ENCODE measurements around the gene ACSS1.

The ACSS1 gene

GRCh38 chr20:25076731-25077609 lies 19.0 kb upstream of the ACSS1 start:
- peak overlapping the region; percentile 46 for H3K4me3 ChIP-seq (ENCODE audit: low read depth, low read length)
- H3K9me3 ChIP-seq (ENCODE audit: control insufficient read depth, insufficient read depth, low read length), result no peaks in the 10 kb centered on the region
- no peak overlapping the region for H3K9ac ChIP-seq (ENCODE audit: low read depth, low read length)
- no peak overlapping the region for H3K27ac ChIP-seq (ENCODE audit: low read depth, low read length)
- peaks cover 68% of the 10 kb centered on the region for H3K27me3 ChIP-seq (ENCODE audit: control insufficient read depth, insufficient read depth, low read length)
- no peaks in the 10 kb centered on the region for H3K36me3 ChIP-seq (ENCODE audit: control insufficient read depth, insufficient read depth, low read length)
- peaks cover 3% of the 10 kb centered on the region for H3K4me1 ChIP-seq (ENCODE audit: control insufficient read depth, insufficient read depth, low read length)

- Histone ChIP-seq H3K9me3 (ENCODE audit: control insufficient read depth, insufficient read depth, low read length) (no peaks in the 10 kb centered on the region), H3K4me3 (ENCODE audit: low read depth, low read length) (no peak overlapping the region), H3K9ac (ENCODE audit: low read depth, low read length) (no peak overlapping the region), H3K36me3 (ENCODE audit: control insufficient read depth, insufficient read depth, low read length) (no peaks in the 10 kb centered on the region), H3K27ac (ENCODE audit: low read depth, low read length) (no peak overlapping the region), H3K27me3 (ENCODE audit: control insufficient read depth, insufficient read depth, low read length) (peaks cover 68% of the 10 kb centered on the region), H3K4me1 (ENCODE audit: control insufficient read depth, insufficient read depth, low read length) (peaks cover 11% of the 10 kb centered on the region)
Observed at GRCh38 chr20:25076201-25076600, 18.3 kb upstream of the ACSS1 start.

GRCh38 chr20:25073544-25073943 lies 15.6 kb upstream of the ACSS1 start:
- H3K27me3 ChIP-seq (ENCODE audit: control insufficient read depth, insufficient read depth, low read length), result peaks cover 57% of the 10 kb centered on the region
- H3K4me1 ChIP-seq (ENCODE audit: control insufficient read depth, insufficient read depth, low read length), result peaks cover 12% of the 10 kb centered on the region
- no peaks in the 10 kb centered on the region for H3K9me3 ChIP-seq (ENCODE audit: control insufficient read depth, insufficient read depth, low read length)
- H3K9ac ChIP-seq (ENCODE audit: low read depth, low read length), result no peak overlapping the region
- H3K27ac ChIP-seq (ENCODE audit: low read depth, low read length), result no peak overlapping the region
- no peak overlapping the region for H3K4me3 ChIP-seq (ENCODE audit: low read depth, low read length)
- H3K36me3 ChIP-seq (ENCODE audit: control insufficient read depth, insufficient read depth, low read length), result no peaks in the 10 kb centered on the region

GRCh38 chr20:25072226-25072811 lies 14.4 kb upstream of the ACSS1 start:
- no peak overlapping the region for H3K9ac ChIP-seq (ENCODE audit: low read depth, low read length)
- H3K4me1 ChIP-seq (ENCODE audit: control insufficient read depth, insufficient read depth, low read length), result peaks cover 12% of the 10 kb centered on the region; the same call in 1 of the 2 replicates
- peaks cover 45% of the 10 kb centered on the region for H3K27me3 ChIP-seq (ENCODE audit: control insufficient read depth, insufficient read depth, low read length)

GRCh38 chr20:25071734-25072133 lies 13.8 kb upstream of the ACSS1 start:
- H3K4me1 ChIP-seq (ENCODE audit: control insufficient read depth, insufficient read depth, low read length), result peaks cover 12% of the 10 kb centered on the region; the same call in 1 of the 2 replicates
- peaks cover 39% of the 10 kb centered on the region for H3K27me3 ChIP-seq (ENCODE audit: control insufficient read depth, insufficient read depth, low read length)
- no peak overlapping the region for H3K9ac ChIP-seq (ENCODE audit: low read depth, low read length)
- no peak overlapping the region for H3K4me3 ChIP-seq (ENCODE audit: low read depth, low read length)
- no peaks in the 10 kb centered on the region for H3K9me3 ChIP-seq (ENCODE audit: control insufficient read depth, insufficient read depth, low read length)
- no peaks in the 10 kb centered on the region for H3K36me3 ChIP-seq (ENCODE audit: control insufficient read depth, insufficient read depth, low read length)
- H3K27ac ChIP-seq (ENCODE audit: low read depth, low read length), result no peak overlapping the region

More at GRCh38 chr20:25072226-25072811, 14.4 kb upstream of the ACSS1 start:
- Histone ChIP-seq H3K36me3 (ENCODE audit: control insufficient read depth, insufficient read depth, low read length) (no peaks in the 10 kb centered on the region), H3K9me3 (ENCODE audit: control insufficient read depth, insufficient read depth, low read length) (no peaks in the 10 kb centered on the region), H3K4me3 (ENCODE audit: low read depth, low read length) (no peak overlapping the region), H3K27ac (ENCODE audit: low read depth, low read length) (no peak overlapping the region)

- no peak overlapping the region for H3K9ac ChIP-seq (ENCODE audit: low read depth, low read length)
- no peak overlapping the region for H3K27ac ChIP-seq (ENCODE audit: low read depth, low read length)
- H3K36me3 ChIP-seq (ENCODE audit: control insufficient read depth, insufficient read depth, low read length), result no peaks in the 10 kb centered on the region
- no peaks in the 10 kb centered on the region for H3K9me3 ChIP-seq (ENCODE audit: control insufficient read depth, insufficient read depth, low read length)
- peaks cover 32% of the 10 kb centered on the region for H3K27me3 ChIP-seq (ENCODE audit: control insufficient read depth, insufficient read depth, low read length)
- peaks cover 12% of the 10 kb centered on the region; the same call in 1 of the 2 replicates for H3K4me1 ChIP-seq (ENCODE audit: control insufficient read depth, insufficient read depth, low read length)
- no peak overlapping the region for H3K4me3 ChIP-seq (ENCODE audit: low read depth, low read length)
Observed at GRCh38 chr20:25070821-25071473, 13.0 kb upstream of the ACSS1 start.

GRCh38 chr20:25067102-25067987 lies 9.4 kb upstream of the ACSS1 start:
- no peaks in the 10 kb centered on the region for H3K9me3 ChIP-seq (ENCODE audit: control insufficient read depth, insufficient read depth, low read length)
- H3K4me3 ChIP-seq (ENCODE audit: low read depth, low read length), result no peak overlapping the region
- H3K36me3 ChIP-seq (ENCODE audit: control insufficient read depth, insufficient read depth, low read length), result no peaks in the 10 kb centered on the region
- no peak overlapping the region for H3K9ac ChIP-seq (ENCODE audit: low read depth, low read length)
- peaks cover 12% of the 10 kb centered on the region; the same call in 1 of the 2 replicates for H3K4me1 ChIP-seq (ENCODE audit: control insufficient read depth, insufficient read depth, low read length)
- peaks cover 42% of the 10 kb centered on the region for H3K27me3 ChIP-seq (ENCODE audit: control insufficient read depth, insufficient read depth, low read length)
- no peak overlapping the region for H3K27ac ChIP-seq (ENCODE audit: low read depth, low read length)

- Histone ChIP-seq H3K4me1 (ENCODE audit: control insufficient read depth, insufficient read depth, low read length) (peaks cover 2% of the 10 kb centered on the region; the same call in 1 of the 2 replicates), H3K9me3 (ENCODE audit: control insufficient read depth, insufficient read depth, low read length) (no peaks in the 10 kb centered on the region), H3K27me3 (ENCODE audit: control insufficient read depth, insufficient read depth, low read length) (peaks cover 43% of the 10 kb centered on the region), H3K4me3 (ENCODE audit: low read depth, low read length) (no peak overlapping the region), H3K36me3 (ENCODE audit: control insufficient read depth, insufficient read depth, low read length) (no peaks in the 10 kb centered on the region), H3K9ac (ENCODE audit: low read depth, low read length) (no peak overlapping the region), H3K27ac (ENCODE audit: low read depth, low read length) (no peak overlapping the region)
Observed at GRCh38 chr20:25066386-25066785, 8.4 kb upstream of the ACSS1 start.

- Histone ChIP-seq H3K9ac (ENCODE audit: low read depth, low read length) (no peak overlapping the region), H3K4me1 (ENCODE audit: control insufficient read depth, insufficient read depth, low read length) (no peaks in the 10 kb centered on the region), H3K36me3 (ENCODE audit: control insufficient read depth, insufficient read depth, low read length) (no peaks in the 10 kb centered on the region), H3K9me3 (ENCODE audit: control insufficient read depth, insufficient read depth, low read length) (no peaks in the 10 kb centered on the region), H3K4me3 (ENCODE audit: low read depth, low read length) (no peak overlapping the region), H3K27ac (ENCODE audit: low read depth, low read length) (no peak overlapping the region), H3K27me3 (ENCODE audit: control insufficient read depth, insufficient read depth, low read length) (peaks cover 43% of the 10 kb centered on the region)
Observed at GRCh38 chr20:25065625-25066338, 7.8 kb upstream of the ACSS1 start.

- no peaks in the 10 kb centered on the region for H3K4me1 ChIP-seq (ENCODE audit: control insufficient read depth, insufficient read depth, low read length)
- H3K4me3 ChIP-seq (ENCODE audit: low read depth, low read length), result no peak overlapping the region
- H3K9ac ChIP-seq (ENCODE audit: low read depth, low read length), result no peak overlapping the region
- no peaks in the 10 kb centered on the region for H3K36me3 ChIP-seq (ENCODE audit: control insufficient read depth, insufficient read depth, low read length)
- H3K9me3 ChIP-seq (ENCODE audit: control insufficient read depth, insufficient read depth, low read length), result no peaks in the 10 kb centered on the region
- H3K27ac ChIP-seq (ENCODE audit: low read depth, low read length), result no peak overlapping the region
- peaks cover 45% of the 10 kb centered on the region for H3K27me3 ChIP-seq (ENCODE audit: control insufficient read depth, insufficient read depth, low read length)
Observed at GRCh38 chr20:25065072-25065624, 7.2 kb upstream of the ACSS1 start.
